Measurements from ENCODE around the gene ODAD2. TPM values are rescaled to one million over a fixed set of nuclear protein-coding genes. Genes with fewer than 3 reads are reported as not detected.

The ODAD2 gene
- total and polyA plus RNA-seq, 2 donors (not counting 1 experiment from before 2014, with no cell fraction given): not detected

DNA sequence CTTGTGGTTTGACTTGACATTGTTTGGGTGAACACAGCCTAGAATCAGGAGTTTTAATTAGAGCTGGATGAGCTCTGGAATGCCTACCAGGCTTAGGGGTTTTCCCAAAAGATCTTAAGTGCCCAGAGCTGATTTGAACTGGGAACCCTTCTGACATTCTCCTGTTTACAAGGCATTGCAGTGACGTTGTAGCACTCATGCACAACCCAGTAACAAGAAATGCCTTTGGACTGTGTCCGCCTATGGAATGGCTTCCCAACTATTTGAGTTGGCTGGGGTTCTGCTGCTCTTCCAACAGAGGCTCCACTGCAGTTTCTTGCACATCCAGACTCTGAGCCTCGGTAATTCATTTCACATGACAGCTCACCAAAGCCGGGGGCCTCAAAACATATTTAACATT is 176.6 kb downstream of the ODAD2 start:
- ChIA-PET CTCF (no interaction called here), POLR2A (no interaction called here)
- Histone ChIP-seq H3K36me3 (replicated peaks in 1 of 2; ENCODE audit: control extremely low read depth in 1 of 2, control insufficient read depth in 1 of 2, extremely low read depth in 1 of 2, insufficient read depth in 2 of 2, low read length in 1 of 2) (no peaks in the 10 kb centered on the region), H3K79me2 (ENCODE audit: control insufficient read depth, insufficient read depth, low read length) (no peaks in the 10 kb centered on the region), H3K9me3 (ENCODE audit: control extremely low read depth in 1 of 3, control insufficient read depth in 2 of 3, insufficient read depth in 1 of 3, low read length in 2 of 3) (peaks cover 0 to 2% (median 2%) of the 10 kb centered on the region in 3 donors), H3K4me2 (replicated peaks; ENCODE audit: low read depth, low read length, poor library complexity, severe bottlenecking) (no peak overlapping the region), H3K27me3 (replicated peaks in 1 of 4; ENCODE audit: control extremely low read depth in 1 of 4, control insufficient read depth in 3 of 4, insufficient read depth in 4 of 4, low read length in 3 of 4) (no peaks in the 10 kb centered on the region), H3K9ac (ENCODE audit: low read length) (no peak overlapping the region), H3K4me3 (ENCODE audit: control extremely low read depth in 1 of 5, extremely low read depth in 1 of 5, insufficient read depth in 1 of 5, low read depth in 2 of 5, low read length in 4 of 5) (no peak overlapping the region), H3K4me1 (ENCODE audit: control insufficient read depth in 2 of 2, insufficient read depth in 2 of 2, low read length in 2 of 2) (no peaks in the 10 kb centered on the region), H3K27ac (ENCODE audit: low read length in 2 of 2) (no peak overlapping the region), H4K20me1 (ENCODE audit: control insufficient read depth, insufficient read depth, low read length, poor library complexity, severe bottlenecking) (no peaks in the 10 kb centered on the region), H2AFZ (ENCODE audit: insufficient read depth, low read depth, low read length, poor library complexity, severe bottlenecking) (no peak overlapping the region)
- intact Hi-C loops (cut with micrococcal nuclease): no loop called here
- Mint-ChIP-seq H3K27me3 (no peaks in the 10 kb centered on the region), H3K27ac (no peak overlapping the region), H3K4me1 (no peaks in the 10 kb centered on the region), H3K4me3 (no peak overlapping the region), H3K9me3 (ENCODE audit: insufficient read depth) (peaks cover 3% of the 10 kb centered on the region)
- 88% methylated on average over 2 of the region's 4 CpGs for WGBS (ENCODE audit: insufficient coverage)
- no peak for TF ChIP-seq EZH2 (IDR thresholded peaks at IDR 0.05; ENCODE audit: borderline replicate concordance, insufficient read depth, low read depth, low read length, poor library complexity, severe bottlenecking)
- TF ChIP-seq, protein P1, sequence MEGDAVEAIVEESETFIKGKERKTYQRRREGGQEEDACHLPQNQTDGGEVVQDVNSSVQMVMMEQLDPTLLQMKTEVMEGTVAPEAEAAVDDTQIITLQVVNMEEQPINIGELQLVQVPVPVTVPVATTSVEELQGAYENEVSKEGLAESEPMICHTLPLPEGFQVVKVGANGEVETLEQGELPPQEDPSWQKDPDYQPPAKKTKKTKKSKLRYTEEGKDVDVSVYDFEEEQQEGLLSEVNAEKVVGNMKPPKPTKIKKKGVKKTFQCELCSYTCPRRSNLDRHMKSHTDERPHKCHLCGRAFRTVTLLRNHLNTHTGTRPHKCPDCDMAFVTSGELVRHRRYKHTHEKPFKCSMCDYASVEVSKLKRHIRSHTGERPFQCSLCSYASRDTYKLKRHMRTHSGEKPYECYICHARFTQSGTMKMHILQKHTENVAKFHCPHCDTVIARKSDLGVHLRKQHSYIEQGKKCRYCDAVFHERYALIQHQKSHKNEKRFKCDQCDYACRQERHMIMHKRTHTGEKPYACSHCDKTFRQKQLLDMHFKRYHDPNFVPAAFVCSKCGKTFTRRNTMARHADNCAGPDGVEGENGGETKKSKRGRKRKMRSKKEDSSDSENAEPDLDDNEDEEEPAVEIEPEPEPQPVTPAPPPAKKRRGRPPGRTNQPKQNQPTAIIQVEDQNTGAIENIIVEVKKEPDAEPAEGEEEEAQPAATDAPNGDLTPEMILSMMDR (IDR thresholded peaks at IDR 0.05): no peak
- no peak for DNase-seq
- ATAC-seq (ENCODE audit: low read depth): no peak

- TF ChIP-seq, protein P1 (IDR thresholded peaks at IDR 0.05): no peak
- no peak for TF ChIP-seq EZH2 (IDR thresholded peaks at IDR 0.05; ENCODE audit: borderline replicate concordance, insufficient read depth, low read depth, low read length, poor library complexity, severe bottlenecking)
- Histone ChIP-seq H3K27ac (ENCODE audit: low read length in 2 of 2) (no peak overlapping the region), H3K79me2 (ENCODE audit: control insufficient read depth, insufficient read depth, low read length) (no peaks in the 10 kb centered on the region), H3K27me3 (replicated peaks in 1 of 4; ENCODE audit: control extremely low read depth in 1 of 4, control insufficient read depth in 3 of 4, insufficient read depth in 4 of 4, low read length in 3 of 4) (no peaks in the 10 kb centered on the region), H3K9me3 (ENCODE audit: control extremely low read depth in 1 of 3, control insufficient read depth in 2 of 3, insufficient read depth in 1 of 3, low read length in 2 of 3) (peaks cover 0 to 2% (median 2%) of the 10 kb centered on the region in 3 donors), H3K4me2 (replicated peaks; ENCODE audit: low read depth, low read length, poor library complexity, severe bottlenecking) (no peak overlapping the region), H4K20me1 (ENCODE audit: control insufficient read depth, insufficient read depth, low read length, poor library complexity, severe bottlenecking) (no peaks in the 10 kb centered on the region), H3K4me3 (ENCODE audit: control extremely low read depth in 1 of 5, extremely low read depth in 1 of 5, insufficient read depth in 1 of 5, low read depth in 2 of 5, low read length in 4 of 5) (no peak overlapping the region), H3K36me3 (replicated peaks in 1 of 2; ENCODE audit: control extremely low read depth in 1 of 2, control insufficient read depth in 1 of 2, extremely low read depth in 1 of 2, insufficient read depth in 2 of 2, low read length in 1 of 2) (no peaks in the 10 kb centered on the region), H3K9ac (ENCODE audit: low read length) (no peak overlapping the region), H2AFZ (ENCODE audit: insufficient read depth, low read depth, low read length, poor library complexity, severe bottlenecking) (no peak overlapping the region), H3K4me1 (ENCODE audit: control insufficient read depth in 2 of 2, insufficient read depth in 2 of 2, low read length in 2 of 2) (no peaks in the 10 kb centered on the region)
- Mint-ChIP-seq H3K27me3 (no peaks in the 10 kb centered on the region), H3K4me3 (no peak overlapping the region), H3K4me1 (no peaks in the 10 kb centered on the region), H3K9me3 (ENCODE audit: insufficient read depth) (peaks cover 3% of the 10 kb centered on the region), H3K27ac (no peak overlapping the region)
- DNase-seq (no peak), ATAC-seq (ENCODE audit: low read depth) (no peak)
- ChIA-PET CTCF (no interaction called here), POLR2A (no interaction called here)
- intact Hi-C loops (cut with micrococcal nuclease): no loop called here
- 80% methylated on average over 1 of the region's 3 CpGs for WGBS (ENCODE audit: insufficient coverage)
Measured at GRCh38 chr10:27820637-27821036, 178.2 kb downstream of the ODAD2 start.

Data from B cell (primary cell).